ENCODE measurements around the gene GLRA2. TPM values are rescaled to one million over a fixed set of nuclear protein-coding genes. Genes with fewer than 3 reads are reported as not detected.
"Not testable (repeated sequence)": the region's sequence is repeated elsewhere in the genome, so short reads cannot be mapped to it uniquely, and the experiment has no call there.

Gene GLRA2
- total and polyA plus RNA-seq, 2 donors (not counting 1 experiment from before 2014, with no cell fraction given), result not detected

GRCh38 chrX:14675500-14675899 lies 146.2 kb downstream of the GLRA2 start:
- no CpG with 5 or more reads among the region's 1 CpG for WGBS (ENCODE audit: insufficient coverage)
- no peak overlapping the region for H3K4me3 Mint-ChIP-seq

GRCh38 chrX:14676431-14676830 lies 147.1 kb downstream of the GLRA2 start:
- H3K9me3 ChIP-seq (ENCODE audit: control extremely low read depth in 1 of 3, control insufficient read depth in 2 of 3, insufficient read depth in 1 of 3, low read length in 2 of 3), result no peaks in the 10 kb centered on the region
- Mint-ChIP-seq H3K27me3 (no peaks in the 10 kb centered on the region), H3K4me1 (peaks cover 36% of the 10 kb centered on the region), H3K9me3 (ENCODE audit: insufficient read depth) (no peaks in the 10 kb centered on the region), H3K4me3 (no peak overlapping the region), H3K27ac (no peak overlapping the region)
- ATAC-seq (ENCODE audit: low read depth), result no peak
- H3K36me3 ChIP-seq (replicated peaks in 1 of 2; ENCODE audit: control extremely low read depth in 1 of 2, control insufficient read depth in 1 of 2, extremely low read depth in 1 of 2, insufficient read depth in 2 of 2, low read length in 1 of 2), result no peaks in the 10 kb centered on the region
- H3K4me2 ChIP-seq (replicated peaks; ENCODE audit: low read depth, low read length, poor library complexity, severe bottlenecking), result no peak overlapping the region
- no peak for DNase-seq
- ChIA-PET POLR2A (no interaction called here), CTCF (no interaction called here)
- no peaks in the 10 kb centered on the region for H4K20me1 ChIP-seq (ENCODE audit: control insufficient read depth, insufficient read depth, low read length, poor library complexity, severe bottlenecking)
- H3K79me2 ChIP-seq (ENCODE audit: control insufficient read depth, insufficient read depth, low read length), result no peaks in the 10 kb centered on the region
- WGBS (ENCODE audit: insufficient coverage), result no CpG with 5 or more reads among the region's 1 CpG
- TF ChIP-seq CTCF (IDR thresholded peaks at IDR 0.05) (no peak), EZH2 (IDR thresholded peaks at IDR 0.05; ENCODE audit: borderline replicate concordance, insufficient read depth, low read depth, low read length, poor library complexity, severe bottlenecking) (no peak)
- intact Hi-C loops (cut with micrococcal nuclease), result no loop called here
- H3K27ac ChIP-seq (ENCODE audit: low read length in 2 of 2), result no peak overlapping the region
- H3K27me3 ChIP-seq (replicated peaks in 1 of 4; ENCODE audit: control extremely low read depth in 1 of 4, control insufficient read depth in 3 of 4, insufficient read depth in 4 of 4, low read length in 3 of 4), result no peaks in the 10 kb centered on the region
- no peak overlapping the region for H3K9ac ChIP-seq (ENCODE audit: low read length)
- H3K4me3 ChIP-seq (ENCODE audit: control extremely low read depth in 1 of 5, extremely low read depth in 1 of 5, insufficient read depth in 1 of 5, low read depth in 2 of 5, low read length in 4 of 5), result no peak overlapping the region
- peaks cover 24% of the 10 kb centered on the region in 2 donors for H3K4me1 ChIP-seq (ENCODE audit: control insufficient read depth in 2 of 2, insufficient read depth in 2 of 2, low read length in 2 of 2)
- H2AFZ ChIP-seq (ENCODE audit: insufficient read depth, low read depth, low read length, poor library complexity, severe bottlenecking), result no peak overlapping the region

More at GRCh38 chrX:14675500-14675899, 146.2 kb downstream of the GLRA2 start:
- H3K4me2 ChIP-seq (replicated peaks; ENCODE audit: low read depth, low read length, poor library complexity, severe bottlenecking), result no peak overlapping the region
- H2AFZ ChIP-seq (ENCODE audit: insufficient read depth, low read depth, low read length, poor library complexity, severe bottlenecking), result no peak overlapping the region
- CTCF ChIA-PET, result no interaction called here
- H3K4me3 ChIP-seq (ENCODE audit: control extremely low read depth in 1 of 5, extremely low read depth in 1 of 5, insufficient read depth in 1 of 5, low read depth in 2 of 5, low read length in 4 of 5), result no peak overlapping the region
- Mint-ChIP-seq H3K4me1 (peaks cover 46% of the 10 kb centered on the region), H3K27ac (no peak overlapping the region), H3K9me3 (ENCODE audit: insufficient read depth) (no peaks in the 10 kb centered on the region), H3K27me3 (no peaks in the 10 kb centered on the region)
- intact Hi-C loops (cut with micrococcal nuclease), result no loop called here
- POLR2A ChIA-PET, result no interaction called here
- H4K20me1 ChIP-seq (ENCODE audit: control insufficient read depth, insufficient read depth, low read length, poor library complexity, severe bottlenecking), result no peaks in the 10 kb centered on the region
- no peak overlapping the region for H3K9ac ChIP-seq (ENCODE audit: low read length)
- H3K9me3 ChIP-seq (ENCODE audit: control extremely low read depth in 1 of 3, control insufficient read depth in 2 of 3, insufficient read depth in 1 of 3, low read length in 2 of 3), result no peaks in the 10 kb centered on the region
- no peak overlapping the region for H3K27ac ChIP-seq (ENCODE audit: low read length in 2 of 2)
- H3K36me3 ChIP-seq (replicated peaks in 1 of 2; ENCODE audit: control extremely low read depth in 1 of 2, control insufficient read depth in 1 of 2, extremely low read depth in 1 of 2, insufficient read depth in 2 of 2, low read length in 1 of 2), result no peaks in the 10 kb centered on the region
- no peaks in the 10 kb centered on the region for H3K27me3 ChIP-seq (replicated peaks in 1 of 4; ENCODE audit: control extremely low read depth in 1 of 4, control insufficient read depth in 3 of 4, insufficient read depth in 4 of 4, low read length in 3 of 4)
- peaks cover 32 to 33% of the 10 kb centered on the region in 2 donors for H3K4me1 ChIP-seq (ENCODE audit: control insufficient read depth in 2 of 2, insufficient read depth in 2 of 2, low read length in 2 of 2)
- TF ChIP-seq CTCF (IDR thresholded peaks at IDR 0.05) (no peak), EZH2 (IDR thresholded peaks at IDR 0.05; ENCODE audit: borderline replicate concordance, insufficient read depth, low read depth, low read length, poor library complexity, severe bottlenecking) (no peak)
- ATAC-seq (ENCODE audit: low read depth) (no peak), DNase-seq (no peak)
- no peaks in the 10 kb centered on the region for H3K79me2 ChIP-seq (ENCODE audit: control insufficient read depth, insufficient read depth, low read length)

- H3K9me3 Mint-ChIP-seq (ENCODE audit: insufficient read depth); intact Hi-C loops (cut with micrococcal nuclease); H3K27ac Mint-ChIP-seq; H3K4me1 ChIP-seq (ENCODE audit: control insufficient read depth in 2 of 2, insufficient read depth in 2 of 2, low read length in 2 of 2); H3K9me3 ChIP-seq (ENCODE audit: control extremely low read depth in 1 of 3, control insufficient read depth in 2 of 3, insufficient read depth in 1 of 3, low read length in 2 of 3); H3K4me2 ChIP-seq (replicated peaks; ENCODE audit: low read depth, low read length, poor library complexity, severe bottlenecking); H3K36me3 ChIP-seq (replicated peaks in 1 of 2; ENCODE audit: control extremely low read depth in 1 of 2, control insufficient read depth in 1 of 2, extremely low read depth in 1 of 2, insufficient read depth in 2 of 2, low read length in 1 of 2); H3K27me3 Mint-ChIP-seq; H3K9ac ChIP-seq (ENCODE audit: low read length); H3K27ac ChIP-seq (ENCODE audit: low read length in 2 of 2); H2AFZ ChIP-seq (ENCODE audit: insufficient read depth, low read depth, low read length, poor library complexity, severe bottlenecking); ATAC-seq (ENCODE audit: low read depth); DNase-seq; H3K27me3 ChIP-seq (replicated peaks in 1 of 4; ENCODE audit: control extremely low read depth in 1 of 4, control insufficient read depth in 3 of 4, insufficient read depth in 4 of 4, low read length in 3 of 4); POLR2A ChIA-PET; H3K79me2 ChIP-seq (ENCODE audit: control insufficient read depth, insufficient read depth, low read length); H3K4me1 Mint-ChIP-seq; H4K20me1 ChIP-seq (ENCODE audit: control insufficient read depth, insufficient read depth, low read length, poor library complexity, severe bottlenecking); H3K4me3 Mint-ChIP-seq; CTCF ChIA-PET; H3K4me3 ChIP-seq (ENCODE audit: control extremely low read depth in 1 of 5, extremely low read depth in 1 of 5, insufficient read depth in 1 of 5, low read depth in 2 of 5, low read length in 4 of 5): not testable (repeated sequence)
- 98% methylated on average over 7 of the region's 10 CpGs for WGBS (ENCODE audit: insufficient coverage)
Measured at GRCh38 chrX:14688331-14688730, 159.0 kb downstream of the GLRA2 start.
